RWPE1 (cell line): ENCODE measurements around the gene ROS1.

ENCODE experiments used
- CTCF ChIA-PET: fragments of 350-600 bp; sonication (Branson Sonifier 250); formaldehyde crosslinking; extraction: SDS; loops from one replicate; lab custom pipeline; 2021; lab: Yijun Ruan, JAX
- POLR2A ChIA-PET: fragments of 400-600 bp; formaldehyde crosslinking; extraction: SDS; loops from one replicate; lab custom pipeline; 2020; ENCODE audit warnings: antibody characterized with exemption; ENCODE audit not compliant: low non-redundant PET; lab: Yijun Ruan, JAX
- DNase-seq: peaks from one replicate; pipeline ENCODE4 v3.0.0; 2012; ENCODE audit warnings: low spot score
- H3K27ac ChIP-seq: fragments of 450-650 bp; 2 replicates; pipeline ENCODE4 v1.5.1; 2017
- CTCF ChIP-seq: fragments of 450-650 bp; conservative IDR thresholded peaks from 2 replicates; pipeline ENCODE4 v1.5.1; 2017; ENCODE audit warnings: low read depth, mild to moderate bottlenecking

ROS1 gene

DNA sequence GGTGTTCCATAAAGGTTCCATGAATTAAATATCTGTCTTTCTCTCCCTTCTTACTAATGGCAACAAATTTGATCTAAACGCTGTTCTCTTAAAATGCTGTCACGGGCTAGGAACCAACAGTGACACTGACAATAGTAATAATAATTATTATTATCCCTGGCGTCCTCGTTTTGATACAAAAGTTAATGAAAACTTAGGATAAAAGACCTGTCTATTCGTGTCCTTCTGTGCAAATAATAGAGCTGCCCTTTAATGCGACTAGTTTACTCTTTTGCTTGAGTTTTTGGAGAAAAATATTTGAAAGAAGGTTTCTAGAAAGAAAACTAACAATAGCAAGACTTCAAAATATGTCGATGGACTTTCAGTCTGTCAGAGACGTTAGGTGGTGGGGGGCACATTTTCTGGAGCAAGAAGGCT, 156.1 kb downstream of the ROS1 start:
- H3K27ac ChIP-seq, result no peak overlapping the region
- no peak for TF ChIP-seq CTCF
- ChIA-PET POLR2A (no interaction called here), CTCF (interaction anchor here (1.1 kb wide), 1 partner anchor 12 kb away, joined by 3 read pairs; no protein-coding TSS in a partner anchor)
- DNase-seq, result no peak

DNA sequence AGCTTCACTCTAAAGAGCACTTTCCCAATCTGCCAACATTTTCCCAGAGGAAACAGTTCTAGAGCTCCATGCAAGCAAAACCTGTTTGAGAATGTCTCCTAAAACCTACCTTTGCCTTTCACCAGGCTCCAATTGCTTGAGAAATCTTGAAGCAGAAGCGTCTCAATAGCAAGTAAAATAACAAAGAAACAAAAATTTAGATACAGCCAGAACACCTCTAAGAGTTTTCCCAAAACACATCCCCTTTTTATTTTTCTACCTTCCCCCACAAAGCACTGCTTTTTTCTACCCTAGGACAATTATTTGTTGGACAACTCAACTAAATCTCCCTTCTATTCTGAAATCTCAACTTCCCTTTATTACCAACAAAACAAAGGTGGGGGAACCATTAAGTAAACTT, 156.8 kb downstream of the ROS1 start:
- CTCF ChIA-PET, result interaction anchor here (0.6 kb wide), 1 partner anchor 341 kb away, joined by 4 read pairs; no protein-coding TSS in a partner anchor
- DNase-seq, result no peak
- H3K27ac ChIP-seq, result no peak overlapping the region
- no peak for TF ChIP-seq CTCF
- POLR2A ChIA-PET, result no interaction called here

- POLR2A ChIA-PET, result no interaction called here
- H3K27ac ChIP-seq, result no peak overlapping the region
- CTCF ChIA-PET, result interaction anchor here (0.6 kb wide), 1 partner anchor 340 kb away, joined by 4 read pairs; no protein-coding TSS in a partner anchor
- TF ChIP-seq CTCF, result no peak
- DNase-seq, result no peak
Measured at GRCh38 chr6:117267766-117268534, 157.8 kb downstream of the ROS1 start.

- TF ChIP-seq CTCF, result no peak
- ChIA-PET POLR2A (no interaction called here), CTCF (interaction anchor here (0.5 kb wide), 1 partner anchor 923 kb away, joined by 3 read pairs; no protein-coding TSS in a partner anchor)
- no peak for DNase-seq
- no peak overlapping the region for H3K27ac ChIP-seq
Measured at GRCh38 chr6:117267054-117267347, 158.7 kb downstream of the ROS1 start.

GRCh38 chr6:117266257-117267053, 159.3 kb downstream of the ROS1 start:
- TF ChIP-seq CTCF, result no peak
- DNase-seq, result no peak
- no peak overlapping the region for H3K27ac ChIP-seq
- CTCF ChIA-PET, result interaction anchor here (0.5 kb wide), 1 partner anchor 924 kb away, joined by 3 read pairs; no protein-coding TSS in a partner anchor
- POLR2A ChIA-PET, result no interaction called here

DNA sequence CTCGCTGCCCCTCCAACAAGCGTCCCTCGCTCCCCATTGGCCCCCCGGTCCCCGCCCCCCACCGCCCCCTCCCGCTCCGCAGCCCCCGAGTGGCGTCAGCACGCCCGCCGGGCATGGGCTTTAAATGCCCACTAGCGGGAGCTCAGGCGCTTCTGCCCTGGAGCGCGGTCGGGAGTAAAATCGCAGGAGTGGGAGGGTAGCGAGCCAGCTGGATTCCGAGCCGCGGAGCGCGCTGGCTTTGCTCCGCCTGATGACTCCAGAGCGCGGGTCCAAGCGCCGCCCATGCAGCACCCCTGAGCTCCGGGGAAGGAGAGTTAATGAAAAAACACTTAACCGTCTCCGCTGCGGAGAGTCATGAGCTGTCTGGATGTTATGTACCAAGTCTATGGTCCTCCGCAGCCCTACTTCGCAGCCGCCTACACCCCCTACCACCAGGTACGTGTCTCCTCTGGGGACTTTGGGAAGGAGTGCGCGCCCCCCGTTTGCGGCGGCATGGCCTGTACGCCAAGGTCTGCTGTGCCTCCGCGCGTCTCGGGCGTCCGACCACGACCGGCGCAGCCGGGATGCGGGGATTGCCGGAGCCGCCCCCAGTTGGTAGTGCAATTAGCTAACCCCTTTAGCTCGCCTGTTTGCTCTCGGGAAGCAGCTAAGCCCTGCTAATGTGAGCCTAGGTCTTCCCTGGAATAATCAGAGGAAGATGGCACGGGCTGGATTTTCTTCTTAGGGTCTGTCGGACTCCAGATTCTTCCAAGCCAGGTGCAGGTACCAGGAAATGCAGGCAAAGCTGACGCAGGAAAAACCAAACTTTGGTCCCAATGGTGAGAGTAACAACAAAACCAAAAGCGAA, 160.1 kb downstream of the ROS1 start, which contains the start of gene VGLL2:
Gene VGLL2 (plus strand): TSS at position 149 of the 847 bp plus-strand sequence. CDS start 206 bp downstream, at position 355.
- ChIA-PET CTCF (interaction anchor here (0.7 kb wide), 2 partner anchors 13 to 465 kb away, joined by 3 to 4 read pairs; no protein-coding TSS in a partner anchor), POLR2A (no interaction called here)
- no peak for TF ChIP-seq CTCF
- H3K27ac ChIP-seq, result no peak within 1 kb of the TSS
- no peak for DNase-seq
